PC-3 (cell line): Measurements from ENCODE around the gene AGER. TPM values are rescaled to one million over a fixed set of nuclear protein-coding genes. Genes with fewer than 3 reads are reported as not detected.

Experiments
- ATAC-seq: fragments of 200-7000 bp; cut with Tn5 transposase; 2 replicates; pipeline ENCODE4 v1.9.1; 2020; ENCODE audit warnings: mild to moderate bottlenecking, moderate library complexity
- BruUV-seq: library from RNA; stranded (reverse); fragments of 400-500 nt; replicated peaks from 2 replicates; lab custom pipeline; 2021; lab: Mats Ljungman, UMichigan
- CTCF ChIA-PET: fragments of 300-600 bp; sonication (Branson Sonifier 250); formaldehyde crosslinking; loops from one replicate; lab custom pipeline; 2022; ENCODE audit warnings: antibody characterized with exemption; lab: Charles Lee
- POLR2A ChIA-PET: fragments of 300-600 bp; sonication (Branson Sonifier 250); formaldehyde crosslinking; loops from one replicate; lab custom pipeline; 2022; ENCODE audit warnings: antibody characterized with exemption; ENCODE audit not compliant: unreplicated experiment; lab: Charles Lee
- DNase-seq: peaks from one replicate; pipeline ENCODE4 v3.0.0-alpha.2; 2015
- H2AFZ ChIP-seq: fragments of 300-600 bp; sonication (generic); 2 replicates; pipeline ENCODE4 v1.6.0; 2016; ENCODE audit warnings: antibody characterized with exemption, low read length
- H3F3A ChIP-seq: fragments of 300-600 bp; sonication (generic); one replicate; pipeline ENCODE4 v1.6.0; 2017; ENCODE audit warnings: antibody characterized with exemption, low read length, control low read depth, mild to moderate bottlenecking; ENCODE audit not compliant: unreplicated experiment
- H3K27ac ChIP-seq: fragments of 300-600 bp; sonication (generic); 2 replicates; pipeline ENCODE4 v1.5.1; 2016; ENCODE audit warnings: mild to moderate bottlenecking, low read length
- H3K27me3 ChIP-seq: fragments of 300-600 bp; sonication (generic); 2 replicates; pipeline ENCODE4 v1.6.1; 2016; ENCODE audit warnings: low read length, mixed read lengths
- H3K36me3 ChIP-seq: fragments of 300-600 bp; sonication (generic); 2 replicates; pipeline ENCODE4 v1.6.1; 2016; ENCODE audit warnings: low read depth, mixed run types, low read length, mixed read lengths
- H3K4me1 ChIP-seq: fragments of 300-600 bp; sonication (generic); 2 replicates; pipeline ENCODE4 v1.5.1; 2016; ENCODE audit warnings: low read length; ENCODE audit not compliant: insufficient read depth
- H3K4me2 ChIP-seq: fragments of 300-600 bp; sonication (generic); 2 replicates; pipeline ENCODE4 v1.6.0; 2016; ENCODE audit warnings: low read length
- H3K4me3 ChIP-seq: fragments of 300-600 bp; sonication (generic); 2 replicates; pipeline ENCODE4 v1.5.1; 2016; ENCODE audit warnings: mild to moderate bottlenecking, low read length, mixed read lengths
- H3K79me2 ChIP-seq: fragments of 300-600 bp; sonication (generic); 2 replicates; pipeline ENCODE4 v1.6.1; 2017; ENCODE audit warnings: low read length, mixed read lengths
- H3K9ac ChIP-seq: fragments of 300-600 bp; sonication (generic); 2 replicates; pipeline ENCODE4 v1.6.0; 2016; ENCODE audit warnings: mild to moderate bottlenecking, low read length
- H3K9me2 ChIP-seq: fragments of 300-600 bp; sonication (generic); replicated peaks from 2 replicates; pipeline ENCODE4 v1.6.1; 2016; ENCODE audit warnings: mixed run types, low read length, mixed read lengths
- H3K9me3 ChIP-seq: fragments of 300-600 bp; sonication (generic); 2 replicates; pipeline ENCODE4 v1.6.1; 2016; ENCODE audit warnings: low read length, mixed read lengths
- H4K20me1 ChIP-seq: fragments of 300-600 bp; sonication (generic); 2 replicates; pipeline ENCODE4 v1.6.1; 2016; ENCODE audit warnings: low read length, mixed read lengths
- CTCF ChIP-seq: fragments of 300-600 bp; sonication (generic); conservative IDR thresholded peaks from 2 replicates; pipeline ENCODE4 v1.5.1; 2017; ENCODE audit warnings: antibody characterized with exemption, low read depth, mild to moderate bottlenecking, low read length
- EZH2 ChIP-seq: fragments of 300-600 bp; sonication (generic); IDR thresholded peaks from one replicate; pipeline ENCODE4 v1.6.1; 2017; ENCODE audit warnings: antibody characterized with exemption, mild to moderate bottlenecking, low read length; ENCODE audit not compliant: unreplicated experiment
- EZH2phosphoT487 ChIP-seq: fragments of 300-600 bp; sonication (generic); IDR thresholded peaks from 2 replicates; pipeline ENCODE4 v1.6.1; 2018; ENCODE audit warnings: mild to moderate bottlenecking, antibody characterized with exemption, low read length, borderline replicate concordance
- intact Hi-C: fragments of 100-400 bp; cut with micrococcal nuclease; formaldehyde crosslinking; loops from 2 replicates; pipeline ENCODE4 v1.9.0; 2023
- total RNA-seq: library from RNA; depleted of rRNA; stranded (reverse); fragments of >200 nt; gene quantifications from 2 replicates; pipeline ENCODE4 v1.2.3, GENCODE V29; 2014

The AGER gene
- total RNA-seq, 1 experiment from 2014 or later = 2.0 TPM

DNA sequence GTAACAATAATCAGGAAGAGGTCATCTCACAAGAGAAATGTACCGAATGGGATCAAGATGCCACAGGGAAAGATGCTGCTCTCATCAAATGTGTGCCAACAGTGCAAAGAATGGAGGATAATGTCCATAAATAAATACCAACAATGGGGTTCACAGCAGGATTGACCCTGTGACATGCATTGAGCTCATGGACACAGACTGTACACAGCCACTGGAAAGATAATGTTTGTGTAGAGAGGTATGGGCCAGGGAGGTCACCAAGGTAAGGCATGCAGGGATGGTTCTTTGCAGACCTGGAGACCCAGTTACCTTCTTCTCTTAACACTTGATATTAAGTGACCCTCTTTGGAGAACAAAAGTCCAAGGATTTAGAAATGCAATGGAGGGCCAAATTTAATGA is 9.6 kb downstream of the AGER start:
- DNase-seq = no peak
- no peaks in the 10 kb centered on the region for H3K9me3 ChIP-seq
- ATAC-seq = no peak
- no peak for TF ChIP-seq CTCF
- no peak for TF ChIP-seq EZH2phosphoT487
- no peak for TF ChIP-seq EZH2
- no TSS peak for BruUV-seq
- H3K36me3 ChIP-seq = 0 out of 2 replicates have a peak, but pooled peaks cover 3% of the 10 kb centered on the region
- H3K4me3 ChIP-seq = 0 out of 2 replicates have a peak overlapping the region, but pooled peaks have one; percentile 94
- no peak overlapping the region for H3K9ac ChIP-seq
- POLR2A ChIA-PET = no interaction called here
- intact Hi-C loops = no loop called here
- peaks cover 31% of the 10 kb centered on the region for H3K79me2 ChIP-seq
- H3K9me2 ChIP-seq = no peaks in the 10 kb centered on the region
- H4K20me1 ChIP-seq = no peaks in the 10 kb centered on the region
- no peaks in the 10 kb centered on the region for H3F3A ChIP-seq
- H3K4me2 ChIP-seq = peak overlapping the region; percentile 93
- no peaks in the 10 kb centered on the region for H3K27me3 ChIP-seq
- H3K27ac ChIP-seq = no peak overlapping the region
- peaks cover 31% of the 10 kb centered on the region for H3K4me1 ChIP-seq
- CTCF ChIA-PET = no interaction called here
- H2AFZ ChIP-seq = no peak overlapping the region

DNA sequence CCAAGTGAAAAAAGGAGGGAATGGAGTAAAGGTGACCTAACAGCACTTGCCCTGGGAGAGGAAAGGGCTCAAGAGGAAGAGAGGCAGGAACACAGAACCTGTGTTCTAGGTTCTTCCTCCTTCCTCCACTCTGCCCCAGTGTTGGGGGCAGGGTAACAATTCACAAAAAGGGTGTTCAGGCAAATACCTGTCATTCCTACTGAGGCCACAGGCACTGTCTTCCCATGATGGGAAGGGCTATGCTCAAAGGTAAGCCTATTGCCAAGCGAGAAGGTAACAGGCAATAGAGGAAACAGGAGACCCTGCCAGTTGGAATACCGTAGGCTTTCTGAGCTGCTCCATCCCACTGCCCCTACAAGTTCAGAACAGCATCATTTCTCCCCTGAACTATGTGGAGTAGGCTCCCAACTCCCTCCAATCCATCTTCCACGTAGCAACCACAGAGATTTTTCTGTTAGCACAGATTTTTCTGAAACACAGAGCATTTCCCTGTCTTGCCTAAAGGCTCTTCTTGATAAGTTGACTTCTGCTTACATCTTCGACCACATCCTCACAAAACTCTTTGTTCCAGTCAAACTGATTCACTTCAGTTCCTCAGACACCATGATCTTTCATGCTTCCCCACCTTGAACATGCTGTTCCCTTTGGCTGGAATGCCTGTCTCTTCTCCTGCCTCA is 10.9 kb downstream of the AGER start:
- DNase-seq (no peak), ATAC-seq (no peak)
- Histone ChIP-seq H3K4me1 (peaks cover 26% of the 10 kb centered on the region), H3K4me3 (no peak overlapping the region), H3K36me3 (0 out of 2 replicates have a peak, but pooled peaks cover 3% of the 10 kb centered on the region), H2AFZ (no peak overlapping the region), H4K20me1 (no peaks in the 10 kb centered on the region), H3K4me2 (no peak overlapping the region), H3K27ac (no peak overlapping the region), H3K9me3 (no peaks in the 10 kb centered on the region), H3K27me3 (no peaks in the 10 kb centered on the region), H3K9me2 (no peaks in the 10 kb centered on the region), H3F3A (no peaks in the 10 kb centered on the region), H3K79me2 (peaks cover 21% of the 10 kb centered on the region), H3K9ac (no peak overlapping the region)
- intact Hi-C loops = no loop called here
- ChIA-PET CTCF (no interaction called here), POLR2A (no interaction called here)
- BruUV-seq = no TSS peak
- TF ChIP-seq EZH2phosphoT487 (no peak), EZH2 (no peak), CTCF (no peak)

DNA sequence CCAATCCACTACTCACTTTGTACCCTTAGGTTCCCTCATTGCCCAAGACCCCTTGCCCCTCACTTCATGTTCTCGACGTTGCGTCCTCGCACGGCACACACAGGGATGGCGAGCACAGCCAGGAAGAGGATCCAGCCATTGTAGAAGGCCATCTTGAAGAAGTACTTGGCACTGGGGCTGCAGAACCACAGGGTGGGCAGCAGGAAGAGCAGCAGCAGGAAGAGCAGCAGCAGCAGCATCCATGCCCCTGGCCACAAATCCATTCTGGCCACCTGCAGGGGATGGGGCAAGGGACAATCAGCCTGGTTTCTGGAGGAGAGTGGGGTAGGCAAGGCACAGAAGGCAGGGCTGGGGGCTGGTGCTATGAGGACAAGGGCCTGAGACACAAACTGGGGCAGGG is 12.8 kb downstream of the AGER start:
- DNase-seq (no peak), ATAC-seq (no peak)
- ChIA-PET CTCF (no interaction called here), POLR2A (no interaction called here)
- intact Hi-C loops = no loop called here
- no peak overlapping the region for H3K4me3 ChIP-seq
- TF ChIP-seq EZH2phosphoT487 = no peak
- no peak for TF ChIP-seq CTCF
- no peak for TF ChIP-seq EZH2
- peaks cover 11% of the 10 kb centered on the region for H3K4me1 ChIP-seq
- no peak overlapping the region for H3K4me2 ChIP-seq
- no peak overlapping the region for H3K27ac ChIP-seq
- H3K9me3 ChIP-seq = no peaks in the 10 kb centered on the region
- no peaks in the 10 kb centered on the region for H3K27me3 ChIP-seq
- H2AFZ ChIP-seq = no peak overlapping the region
- H3F3A ChIP-seq = no peaks in the 10 kb centered on the region
- no peak overlapping the region for H3K9ac ChIP-seq
- H3K9me2 ChIP-seq = no peaks in the 10 kb centered on the region
- H4K20me1 ChIP-seq = no peaks in the 10 kb centered on the region
- peaks cover 16% of the 10 kb centered on the region; the same call in 1 of the 2 replicates for H3K36me3 ChIP-seq
- H3K79me2 ChIP-seq = peaks cover 21% of the 10 kb centered on the region
- no TSS peak for BruUV-seq
